H1 (cell line): ENCODE results near the gene LRTM1. TPM values are rescaled to one million over a fixed set of nuclear protein-coding genes. Genes with fewer than 3 reads are reported as not detected.
A peak's percentile ranks its signal among the peaks of the same experiment; 100 is the strongest.

Experiments
- CTCF ChIA-PET: fragments of 300-600 bp; sonication (Branson Sonifier 250); formaldehyde crosslinking; loops from one replicate; lab custom pipeline; 2021; ENCODE audit not compliant: partially characterized antibody; lab: Charles Lee
- POLR2A ChIA-PET: fragments of 300-600 bp; sonication (Branson Sonifier 250); formaldehyde crosslinking; loops from one replicate; lab custom pipeline; 2021; ENCODE audit warnings: inconsistent platforms; ENCODE audit not compliant: partially characterized antibody; lab: Charles Lee
- DNase-seq, 2 experiments: peaks; one replicate each; pipeline versions ENCODE4 v3.0.0 to v3.0.0-alpha.2; 2010 to 2022; ENCODE audit warnings: low spot score in 2 of 2, low read depth in 1 of 2, mixed read lengths in 1 of 2
- FAIRE-seq: peaks from 2 replicates; lab custom pipeline; 2011; peaks lifted over from hg19 to GRCh38; lab: Jason Lieb, UNC
- H2AFZ ChIP-seq: 2 replicates; pipeline ENCODE4 v1.8.1; 2012; ENCODE audit warnings: low read length, inconsistent platforms
- H2AK5ac ChIP-seq: 2 replicates; pipeline ENCODE4 v1.6.1; 2013; ENCODE audit warnings: low read depth, low read length
- H2BK120ac ChIP-seq: replicated peaks from 2 replicates; pipeline ENCODE3; 2013; ENCODE audit warnings: low read depth, low read length, inconsistent platforms
- H2BK12ac ChIP-seq: 2 replicates; pipeline ENCODE4 v1.6.1; 2013; ENCODE audit warnings: low read depth, low read length
- H2BK15ac ChIP-seq: 2 replicates; pipeline ENCODE4 v1.6.1; 2013; ENCODE audit warnings: low read length
- H2BK20ac ChIP-seq: 2 replicates; pipeline ENCODE4 v1.6.1; 2013; ENCODE audit warnings: low read length
- H2BK5ac ChIP-seq: 2 replicates; pipeline ENCODE4 v1.6.1; 2013; ENCODE audit warnings: low read depth, low read length
- H3K14ac ChIP-seq: 2 replicates; pipeline ENCODE4 v1.6.1; 2013; ENCODE audit warnings: inconsistent platforms; ENCODE audit not compliant: insufficient read length
- H3K18ac ChIP-seq: 2 replicates; pipeline ENCODE4 v1.6.1; 2013; ENCODE audit warnings: low read length; ENCODE audit errors: extremely low read depth
- H3K23ac ChIP-seq: 2 replicates; pipeline ENCODE4 v1.6.1; 2013; ENCODE audit warnings: inconsistent platforms; ENCODE audit not compliant: insufficient read length
- H3K23me2 ChIP-seq: 2 replicates; pipeline ENCODE4 v1.6.1; 2013; ENCODE audit warnings: low read depth, low read length
- H3K27ac ChIP-seq: 2 replicates; pipeline ENCODE4 v1.6.1; 2011; ENCODE audit warnings: low read depth, low read length, inconsistent platforms
- H3K27me3 ChIP-seq, 4 experiments: replicated peaks in 1 of 4; 1 replicate in 1 of 4; 2 replicates in 3 of 4; pipeline versions ENCODE4 v1.6.1 to v1.8.1; 2011 to 2013; ENCODE audit warnings: low read length in 3 of 4, mild to moderate bottlenecking in 3 of 4, inconsistent platforms in 2 of 4, mixed read lengths in 2 of 4, moderate library complexity in 1 of 4; ENCODE audit not compliant: control insufficient read depth in 3 of 4, insufficient read depth in 3 of 4; ENCODE audit errors: extremely low read depth in 1 of 4
- H3K36me3 ChIP-seq, 4 experiments: 2 replicates each; pipeline versions ENCODE4 v1.6.1 to v1.8.1; 2011 to 2013; ENCODE audit warnings: mild to moderate bottlenecking in 4 of 4, low read length in 3 of 4, moderate library complexity in 2 of 4, control low read depth in 1 of 4, inconsistent platforms in 1 of 4; ENCODE audit not compliant: insufficient read depth in 4 of 4, control insufficient read depth in 2 of 4
- H3K4ac ChIP-seq: replicated peaks from 2 replicates; pipeline ENCODE3; 2013; ENCODE audit warnings: low read length, low read depth, mixed read lengths, inconsistent platforms; ENCODE audit not compliant: insufficient read length
- H3K4me1 ChIP-seq, 4 experiments: replicated peaks in 1 of 4; 1 replicate in 1 of 4; 2 replicates in 3 of 4; pipeline versions ENCODE4 v1.6.1 to v1.8.1; 2011 to 2013; ENCODE audit warnings: low read length in 3 of 4, inconsistent platforms in 2 of 4, mixed read lengths in 1 of 4; ENCODE audit not compliant: insufficient read depth in 4 of 4, control insufficient read depth in 3 of 4
- H3K4me2 ChIP-seq, 2 experiments: 2 replicates each; pipeline versions ENCODE4 v1.6.1 to v1.8.1; 2011 to 2013; ENCODE audit warnings: low read depth in 2 of 2, low read length in 2 of 2, control low read depth in 1 of 2, inconsistent platforms in 1 of 2, mild to moderate bottlenecking in 1 of 2; ENCODE audit not compliant: insufficient read depth in 1 of 2
- H3K4me3 ChIP-seq, 4 experiments: fragments of 200-600, 300-600 bp in 1 of 4; sonication (generic), shearing (Covaris generic), sonication (Bioruptor Twin) in 1 of 4; 2 replicates each; pipeline versions ENCODE4 v1.5.1 to v1.8.1; 2011 to 2016; ENCODE audit warnings: low read length in 4 of 4, low read depth in 3 of 4, control low read depth in 2 of 4, inconsistent platforms in 2 of 4, mild to moderate bottlenecking in 2 of 4, mixed read lengths in 1 of 4, moderate library complexity in 1 of 4; ENCODE audit not compliant: insufficient read depth in 2 of 4; ENCODE audit errors: extremely low read depth in 1 of 4
- H3K56ac ChIP-seq: replicated peaks from 2 replicates; pipeline ENCODE3; 2013; ENCODE audit warnings: low read depth, mild to moderate bottlenecking, mixed read lengths, low read length, inconsistent platforms; ENCODE audit not compliant: insufficient read length
- H3K79me1 ChIP-seq: 2 replicates; pipeline ENCODE4 v1.6.1; 2013; ENCODE audit warnings: low read depth, low read length, control low read depth
- H3K79me2 ChIP-seq, 2 experiments: 2 replicates each; pipeline versions ENCODE4 v1.6.1 to v1.8.1; 2012 to 2013; ENCODE audit warnings: low read length in 2 of 2, mild to moderate bottlenecking in 2 of 2, inconsistent platforms in 1 of 2; ENCODE audit not compliant: insufficient read depth in 2 of 2, control insufficient read depth in 1 of 2
- H3K9ac ChIP-seq, 4 experiments: replicated peaks in 1 of 4; 1 replicate in 1 of 4; 2 replicates in 3 of 4; pipeline versions ENCODE4 v1.6.1 to v1.8.1; 2011 to 2013; ENCODE audit warnings: low read depth in 3 of 4, low read length in 3 of 4, control low read depth in 2 of 4, mild to moderate bottlenecking in 2 of 4, moderate library complexity in 2 of 4, inconsistent platforms in 1 of 4; ENCODE audit errors: extremely low read depth in 1 of 4
- H3K9me3 ChIP-seq, 2 experiments: 2 replicates each; pipeline versions ENCODE4 v1.6.1 to v1.8.1; 2012 to 2013; ENCODE audit warnings: mild to moderate bottlenecking in 2 of 2, moderate library complexity in 2 of 2, control low read depth in 1 of 2, inconsistent platforms in 1 of 2, low read depth in 1 of 2, low read length in 1 of 2, mixed read lengths in 1 of 2; ENCODE audit not compliant: insufficient read depth in 2 of 2
- H4K20me1 ChIP-seq, 2 experiments: replicated peaks in 1 of 2; 2 replicates each; pipeline versions ENCODE3 to v1.8.1; 2011 to 2013; ENCODE audit warnings: inconsistent platforms in 2 of 2, low read length in 2 of 2, mild to moderate bottlenecking in 1 of 2; ENCODE audit not compliant: insufficient read depth in 2 of 2, control insufficient read depth in 1 of 2
- H4K5ac ChIP-seq: 2 replicates; pipeline ENCODE4 v1.6.1; 2013; ENCODE audit warnings: low read length, low read depth, mixed read lengths, inconsistent platforms; ENCODE audit not compliant: insufficient read length
- H4K8ac ChIP-seq: 2 replicates; pipeline ENCODE4 v1.8.0; 2013; ENCODE audit warnings: mild to moderate bottlenecking, moderate library complexity, low read length, inconsistent platforms; ENCODE audit not compliant: insufficient read depth; ENCODE audit errors: extremely low read depth
- H4K91ac ChIP-seq: replicated peaks from 2 replicates; pipeline ENCODE3; 2013; ENCODE audit warnings: low read length, mixed read lengths, inconsistent platforms; ENCODE audit not compliant: insufficient read length
- CTCF ChIP-seq, 3 experiments: IDR thresholded peaks; 1 replicate in 2 of 3; 2 replicates in 1 of 3; pipeline versions ENCODE4 v1.5.1 to v1.6.1; 2011; ENCODE audit warnings: low read length in 3 of 3, mild to moderate bottlenecking in 3 of 3, inconsistent platforms in 2 of 3, low read depth in 1 of 3, moderate library complexity in 1 of 3; ENCODE audit not compliant: insufficient read depth in 1 of 3; ENCODE audit errors: control extremely low read depth in 1 of 3
- EGR1 ChIP-seq: IDR thresholded peaks from 2 replicates; pipeline ENCODE4 v1.6.1; 2011; ENCODE audit warnings: low read depth, low read length, borderline replicate concordance
- KDM4A ChIP-seq: IDR thresholded peaks from one replicate; pipeline ENCODE4 v1.7.1; 2012; ENCODE audit warnings: low read depth, mild to moderate bottlenecking, moderate library complexity, low read length, inconsistent platforms; ENCODE audit not compliant: severe bottlenecking
- RAD21 ChIP-seq, 2 experiments: IDR thresholded peaks in 1 of 2; conservative IDR thresholded peaks in 1 of 2; 2 replicates each; pipeline ENCODE4 v1.6.1; 2011; ENCODE audit warnings: low read depth in 2 of 2, low read length in 2 of 2, improper control_type of control experiment in 1 of 2, inconsistent platforms in 1 of 2, mild to moderate bottlenecking in 1 of 2, moderate library complexity in 1 of 2
- RFX5 ChIP-seq: IDR thresholded peaks from 2 replicates; pipeline ENCODE4 v1.6.1; 2011; ENCODE audit warnings: low read depth, low read length, improper control_type of control experiment, borderline replicate concordance
- RNF2 ChIP-seq: fragments of 200-900, 300-1000 bp; sonication (generic); IDR thresholded peaks from 2 replicates; pipeline ENCODE4 v1.7.1; 2016; ENCODE audit warnings: borderline replicate concordance, low read depth, mild to moderate bottlenecking, antibody characterized with exemption, low read length; ENCODE audit not compliant: poor library complexity, severe bottlenecking; ENCODE audit errors: missing control alignments
- SIN3A ChIP-seq, 2 experiments: IDR thresholded peaks in 1 of 2; conservative IDR thresholded peaks in 1 of 2; 2 replicates each; pipeline ENCODE4 v1.6.1; 2011 to 2012; ENCODE audit warnings: low read length in 2 of 2, improper control_type of control experiment in 1 of 2, low read depth in 1 of 2, mild to moderate bottlenecking in 1 of 2
- SRF ChIP-seq: IDR thresholded peaks from 2 replicates; pipeline ENCODE4 v1.6.1; 2011; ENCODE audit warnings: mild to moderate bottlenecking, low read depth, low read length, moderate library complexity
- TAF1 ChIP-seq: IDR thresholded peaks from 2 replicates; pipeline ENCODE4 v1.6.1; 2011; ENCODE audit warnings: mild to moderate bottlenecking, low read depth, low read length
- WGBS, 2 experiments: shearing (Covaris generic) in 1 of 2; methylation state at CpG; one replicate each; pipeline versions ENCODE4 v1.1.6 to v1.1.7; 2013 to 2015; ENCODE audit warnings: low lambda C conversion rate in 2 of 2, mixed read lengths in 2 of 2, inconsistent platforms in 1 of 2, low coverage in 1 of 2, missing lambda C conversion rate in 1 of 2; ENCODE audit not compliant: insufficient replicate concordance in 2 of 2, insufficient coverage in 1 of 2, insufficient read length in 1 of 2; ENCODE audit errors: extremely low coverage in 1 of 2, missing lambda C conversion rate in 1 of 2; 5-methylcytosine and 5-hydroxymethylcytosine counted together
- polyA plus RNA-seq, 7 experiments: library from polyadenylated mRNA; depleted of rRNA in 3 of 7; stranded (reverse) in 5 of 7; unstranded in 2 of 7; fragments of >200 nt in 5 of 7; fragments of 200-250 nt in 2 of 7; gene quantifications; 1 replicate in 5 of 7; 2 replicates in 1 of 7; 4 replicates in 1 of 7; pipeline versions ENCODE4 v1.2.1 to v1.2.3, GENCODE V29; 2011 to 2013; ENCODE audit warnings: missing spikeins in 2 of 7, mixed read lengths in 2 of 7
- total RNA-seq: library from RNA; stranded (reverse); fragmentation: NEBNext Ultra II Directional; extraction: Animal tissue kit (Norgen Biotek cat#: 25700); gene quantifications from 2 replicates; pipeline ENCODE4 v1.2.1, GENCODE V29; 2021

Gene LRTM1
- total and polyA plus RNA-seq, 2 of the 8 experiments (the other 6 are each of a cell fraction or from before 2014, with no cell fraction given): not detected

- H3K79me2 ChIP-seq: no peaks in the 10 kb centered on the region
- no peak overlapping the region for H3K4ac ChIP-seq
- FAIRE-seq (no peak), DNase-seq (no peak)
- H3K56ac ChIP-seq: no peak overlapping the region
- ChIA-PET CTCF (interaction anchor here (0.6 to 1.4 kb wide), 9 partner anchors 9 to 1303 kb away, joined by 3 to 5 read pairs (median 4); no protein-coding TSS in a partner anchor), POLR2A (no interaction called here)
- no peak overlapping the region for H3K23ac ChIP-seq
- no peak overlapping the region for H4K5ac ChIP-seq
- H3K9me3 ChIP-seq: no peaks in the 10 kb centered on the region
- H2AFZ ChIP-seq: no peak overlapping the region
- no peak overlapping the region for H4K8ac ChIP-seq
- TF ChIP-seq SRF (no peak), SIN3A (conservative IDR thresholded peaks at IDR 0.05 in 1 of 2, IDR thresholded peaks at IDR 0.05 in 1 of 2; ENCODE audit: low read depth in 1 of 2, low read length in 2 of 2) (no peak), KDM4A (no peak), CTCF (IDR thresholded peaks at IDR 0.05; ENCODE audit: control extremely low read depth in 1 of 3, insufficient read depth in 1 of 3, low read depth in 1 of 3, low read length in 3 of 3) (peak in 2 of 3 experiments; percentile 24 to 48; a peak in 2 of 4 replicates), RFX5 (no peak), EGR1 (no peak), RNF2 (no peak), RAD21 (IDR thresholded peaks at IDR 0.05 in 1 of 2, conservative IDR thresholded peaks at IDR 0.05 in 1 of 2; ENCODE audit: low read depth in 2 of 2, low read length in 2 of 2) (peak; percentile 72 to 74), TAF1 (no peak)
- H3K27ac ChIP-seq: no peak overlapping the region; the same call in 1 of the 2 replicates
- H3K23me2 ChIP-seq: peaks cover 2% of the 10 kb centered on the region; the same call in 1 of the 2 replicates
- no peak overlapping the region for H3K9ac ChIP-seq
- H3K27me3 ChIP-seq: no peaks in the 10 kb centered on the region
- peaks cover 0 to 3% (median 0%) of the 10 kb centered on the region in 4 experiments; a peak in 4 of 7 replicates for H3K4me1 ChIP-seq
- no peak overlapping the region for H2BK12ac ChIP-seq
- no peak overlapping the region for H2BK20ac ChIP-seq
- H3K36me3 ChIP-seq: no peaks in the 10 kb centered on the region
- H3K4me2 ChIP-seq: no peak overlapping the region
- no peak overlapping the region for H2BK15ac ChIP-seq
- no peak overlapping the region for H3K4me3 ChIP-seq
- H4K91ac ChIP-seq: no peak overlapping the region
- no peak overlapping the region for H2AK5ac ChIP-seq
- no peaks in the 10 kb centered on the region; the same call in 1 of the 2 replicates for H3K79me1 ChIP-seq
- no peak overlapping the region for H3K14ac ChIP-seq
- no peak overlapping the region for H2BK120ac ChIP-seq
- 84% methylated on average over 7 of the region's 7 CpGs; no CpG with 5 or more reads in 1 of the 2 experiments for WGBS, 2 experiments
- H3K18ac ChIP-seq: no peak overlapping the region
- peaks cover 0 to 3% of the 10 kb centered on the region in 2 experiments for H4K20me1 ChIP-seq
- H2BK5ac ChIP-seq: no peak overlapping the region
Measured at GRCh38 chr3:54870423-54870822, 57.4 kb downstream of the LRTM1 start.
